MCF 10A (cell line): ENCODE results near the gene CYP51A1. TPM values are rescaled to one million over a fixed set of nuclear protein-coding genes. Genes with fewer than 3 reads are reported as not detected.
"Not testable (repeated sequence)": the region's sequence is repeated elsewhere in the genome, so short reads cannot be mapped to it uniquely, and the experiment has no call there.

Experiments used
- BruUV-seq: library from RNA; stranded (reverse); fragments of 400-500 nt; replicated peaks from 2 replicates; lab custom pipeline; 2021; lab: Mats Ljungman, UMichigan
- CTCF ChIA-PET: fragments of 300-600 bp; sonication (Branson Sonifier 250); formaldehyde crosslinking; extraction: SDS; loops from one replicate; lab custom pipeline; 2021; ENCODE audit warnings: antibody characterized with exemption, inconsistent platforms; lab: Yijun Ruan, JAX
- POLR2A ChIA-PET: fragments of 300-600, 350-650 bp; sonication (Branson Sonifier 250); formaldehyde crosslinking; extraction: SDS; loops from one replicate; lab custom pipeline; 2020; ENCODE audit warnings: antibody characterized with exemption, inconsistent platforms; lab: Yijun Ruan, JAX
- DNase-seq: peaks from one replicate; pipeline ENCODE4 v3.0.0-alpha.2; 2018; ENCODE audit not compliant: unreplicated experiment
- H3K27ac Mint-ChIP-seq: one replicate; pipeline ENCODE4 v1.8.0; 2022; ENCODE audit warnings: mild to moderate bottlenecking, low read depth, mixed read lengths; ENCODE audit not compliant: unreplicated experiment
- H3K27me3 Mint-ChIP-seq: one replicate; pipeline ENCODE4 v1.8.0; 2022; ENCODE audit warnings: mixed read lengths; ENCODE audit not compliant: insufficient read depth, unreplicated experiment
- H3K36me3 Mint-ChIP-seq: one replicate; pipeline ENCODE4 v1.8.0; 2022; ENCODE audit warnings: mild to moderate bottlenecking, moderate library complexity, mixed read lengths; ENCODE audit not compliant: insufficient read depth, unreplicated experiment
- H3K4me1 Mint-ChIP-seq: one replicate; pipeline ENCODE4 v1.8.0; 2022; ENCODE audit warnings: mixed read lengths; ENCODE audit not compliant: insufficient read depth, unreplicated experiment
- H3K4me3 Mint-ChIP-seq: one replicate; pipeline ENCODE4 v1.8.0; 2022; ENCODE audit warnings: mild to moderate bottlenecking, moderate library complexity, mixed read lengths; ENCODE audit not compliant: unreplicated experiment
- H3K9me3 Mint-ChIP-seq: one replicate; pipeline ENCODE4 v1.8.0; 2022; ENCODE audit warnings: mixed read lengths; ENCODE audit not compliant: unreplicated experiment
- intact Hi-C: fragments of 100-400 bp; cut with micrococcal nuclease; formaldehyde crosslinking; loops from 2 replicates; pipeline ENCODE4 v1.14.1; 2022
- total RNA-seq: library from RNA; stranded (reverse); gene quantifications from 2 replicates; pipeline ENCODE4 v1.2.3, GENCODE V29; 2022
- TF ChIP-seq, protein P1 (sequence below): fragments of 200-600 bp; IDR thresholded peaks from one replicate; pipeline ENCODE4 v1.8.0; 2022; ENCODE audit warnings: antibody characterized with exemption, mild to moderate bottlenecking; ENCODE audit not compliant: unreplicated experiment

CYP51A1 gene
- total RNA-seq, 1 experiment from 2014 or later = 148 TPM

DNA sequence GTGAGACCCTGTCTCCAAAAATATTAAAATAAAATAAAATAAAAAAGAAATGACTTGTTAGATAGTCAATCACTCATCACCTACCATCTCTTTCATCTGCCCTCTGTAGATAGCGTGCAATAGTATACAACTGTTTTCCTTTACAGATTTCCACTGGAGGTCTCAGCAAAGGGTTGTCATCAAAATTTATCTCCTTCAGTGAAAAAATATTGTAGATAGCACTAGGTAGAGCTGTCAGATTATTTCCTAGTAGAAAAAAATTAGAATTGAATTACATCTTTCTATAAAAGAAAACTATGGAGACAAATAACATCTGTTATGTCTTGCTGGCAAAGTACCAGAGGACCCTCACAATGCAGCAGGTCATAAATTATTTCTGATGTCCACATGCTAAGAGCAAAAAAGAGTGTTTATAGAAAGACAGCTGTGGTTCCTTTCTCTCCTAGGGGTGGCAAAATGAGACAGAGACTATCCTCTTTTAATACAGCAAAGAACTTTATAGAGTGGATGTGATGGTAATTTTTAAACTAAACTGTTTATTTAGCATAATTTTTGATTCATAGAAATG, 16.3 kb upstream of the CYP51A1 start:
- DNase-seq = no peak
- Mint-ChIP-seq H3K36me3 (no peaks in the 10 kb centered on the region), H3K27ac (no peak overlapping the region)

DNA sequence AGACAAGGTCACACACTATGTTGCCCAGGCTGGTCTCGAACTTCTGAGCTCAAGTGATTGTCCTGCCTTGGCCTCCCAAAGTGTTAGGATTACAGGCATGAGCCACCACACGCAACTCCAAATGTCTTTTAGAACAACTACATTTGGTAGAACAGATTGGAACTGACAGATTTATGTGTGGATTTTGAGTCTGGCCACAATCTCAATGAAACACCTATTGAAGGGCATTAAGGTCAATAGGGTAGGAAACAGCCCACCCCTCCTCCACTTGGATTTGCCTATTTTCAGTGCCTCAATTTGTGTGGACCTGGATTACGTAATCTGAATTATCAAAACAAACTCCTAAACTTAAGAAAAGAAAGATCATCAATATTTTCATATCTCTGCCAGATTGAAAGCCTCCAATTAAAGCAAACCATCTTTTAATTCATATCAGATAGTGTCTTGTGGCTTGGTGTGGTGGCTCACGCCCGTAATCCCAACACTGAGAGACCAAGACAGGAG, 15.5 kb upstream of the CYP51A1 start:
- no peak overlapping the region for H3K27ac Mint-ChIP-seq
- intact Hi-C loops = no loop called here

More for the DNA sequence above, 16.3 kb upstream of the CYP51A1 start:
- TF ChIP-seq, protein P1, sequence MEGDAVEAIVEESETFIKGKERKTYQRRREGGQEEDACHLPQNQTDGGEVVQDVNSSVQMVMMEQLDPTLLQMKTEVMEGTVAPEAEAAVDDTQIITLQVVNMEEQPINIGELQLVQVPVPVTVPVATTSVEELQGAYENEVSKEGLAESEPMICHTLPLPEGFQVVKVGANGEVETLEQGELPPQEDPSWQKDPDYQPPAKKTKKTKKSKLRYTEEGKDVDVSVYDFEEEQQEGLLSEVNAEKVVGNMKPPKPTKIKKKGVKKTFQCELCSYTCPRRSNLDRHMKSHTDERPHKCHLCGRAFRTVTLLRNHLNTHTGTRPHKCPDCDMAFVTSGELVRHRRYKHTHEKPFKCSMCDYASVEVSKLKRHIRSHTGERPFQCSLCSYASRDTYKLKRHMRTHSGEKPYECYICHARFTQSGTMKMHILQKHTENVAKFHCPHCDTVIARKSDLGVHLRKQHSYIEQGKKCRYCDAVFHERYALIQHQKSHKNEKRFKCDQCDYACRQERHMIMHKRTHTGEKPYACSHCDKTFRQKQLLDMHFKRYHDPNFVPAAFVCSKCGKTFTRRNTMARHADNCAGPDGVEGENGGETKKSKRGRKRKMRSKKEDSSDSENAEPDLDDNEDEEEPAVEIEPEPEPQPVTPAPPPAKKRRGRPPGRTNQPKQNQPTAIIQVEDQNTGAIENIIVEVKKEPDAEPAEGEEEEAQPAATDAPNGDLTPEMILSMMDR = no peak
- intact Hi-C loops = no loop called here
- Mint-ChIP-seq H3K4me3 (no peak overlapping the region), H3K4me1 (no peaks in the 10 kb centered on the region), H3K27me3 (no peaks in the 10 kb centered on the region), H3K9me3 (no peaks in the 10 kb centered on the region)
- CTCF ChIA-PET = no interaction called here
- POLR2A ChIA-PET = no interaction called here
- BruUV-seq = no TSS peak

DNA sequence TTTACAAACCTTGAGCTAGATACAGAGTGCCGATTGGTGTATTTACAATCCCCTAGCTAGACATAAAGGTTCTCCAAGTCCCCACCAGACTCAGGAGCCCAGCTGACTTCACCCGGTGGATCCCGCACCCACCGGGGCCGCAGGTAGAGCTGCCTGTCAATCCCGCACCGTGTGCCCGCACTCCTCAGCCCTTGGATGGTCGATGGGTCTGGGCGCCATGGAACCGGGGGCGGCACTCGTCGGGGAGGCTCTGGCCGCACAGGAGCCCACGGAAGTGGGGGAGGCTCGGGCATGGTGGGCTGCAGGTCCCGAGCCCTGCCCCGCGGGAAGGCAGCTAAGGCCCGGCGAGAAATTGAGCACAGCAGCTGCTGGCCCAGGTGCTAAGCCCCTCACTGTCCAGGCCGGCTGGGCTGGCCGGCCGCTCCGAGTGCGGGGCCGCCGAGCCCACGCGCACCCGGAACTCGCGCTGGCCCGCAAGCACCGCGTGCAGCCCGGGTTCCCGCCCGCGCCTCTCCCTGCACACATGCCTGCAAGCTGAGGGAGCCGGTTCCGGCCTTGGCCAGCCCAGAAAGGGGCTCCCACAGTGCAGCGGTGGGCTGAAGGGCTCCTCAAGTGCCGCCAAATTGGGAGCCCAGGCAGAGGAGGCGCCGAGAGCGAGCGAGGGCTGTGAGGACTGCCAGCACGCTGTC, 9.1 kb upstream of the CYP51A1 start:
- DNase-seq, POLR2A ChIA-PET, H3K9me3 Mint-ChIP-seq, BruUV-seq, H3K36me3 Mint-ChIP-seq, H3K27me3 Mint-ChIP-seq, H3K27ac Mint-ChIP-seq, H3K4me1 Mint-ChIP-seq, intact Hi-C loops, H3K4me3 Mint-ChIP-seq: not testable (repeated sequence)
- CTCF ChIA-PET = interaction anchor here (0.6 to 1.9 kb wide), 3 partner anchors 8 to 1481 kb away, joined by 3 to 5 read pairs (median 3); no protein-coding TSS in a partner anchor

More for the DNA sequence above, 15.5 kb upstream of the CYP51A1 start:
- TF ChIP-seq, protein P1 = no peak
- no peak for DNase-seq
- no peaks in the 10 kb centered on the region for H3K27me3 Mint-ChIP-seq
- no peaks in the 10 kb centered on the region for H3K4me1 Mint-ChIP-seq
- no peak overlapping the region for H3K4me3 Mint-ChIP-seq
- CTCF ChIA-PET = interaction anchor here (1.0 kb wide), 1 partner anchor 17 kb away, joined by 5 read pairs; no protein-coding TSS in a partner anchor
- no TSS peak for BruUV-seq
- no peaks in the 10 kb centered on the region for H3K36me3 Mint-ChIP-seq
- H3K9me3 Mint-ChIP-seq = no peaks in the 10 kb centered on the region
- POLR2A ChIA-PET = no interaction called here

DNA sequence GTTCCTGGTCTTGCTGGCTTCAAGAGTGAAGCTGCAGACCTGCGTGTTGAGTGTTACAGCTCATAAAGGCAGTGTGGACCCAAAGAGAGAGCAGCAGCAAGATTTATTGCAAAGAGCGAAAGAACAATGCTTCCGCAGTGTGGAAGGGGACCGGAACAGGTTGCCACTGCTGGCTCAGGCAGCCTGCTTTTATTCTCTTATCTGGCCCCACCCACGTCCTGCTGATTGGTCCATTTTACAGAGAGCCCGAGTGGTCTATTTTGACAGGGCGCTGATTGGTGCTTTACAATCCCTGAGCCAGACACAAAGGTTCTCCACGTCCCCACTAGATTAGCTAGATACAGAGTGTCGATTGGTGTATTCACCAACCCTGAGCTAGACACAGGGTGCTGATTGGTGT, 8.5 kb upstream of the CYP51A1 start:
- intact Hi-C loops, H3K4me3 Mint-ChIP-seq, BruUV-seq, POLR2A ChIA-PET, H3K36me3 Mint-ChIP-seq, H3K27me3 Mint-ChIP-seq, H3K4me1 Mint-ChIP-seq, DNase-seq, H3K9me3 Mint-ChIP-seq, H3K27ac Mint-ChIP-seq: not testable (repeated sequence)
- CTCF ChIA-PET = interaction anchor here (1.9 kb wide), 1 partner anchor 7 kb away, joined by 5 read pairs; no protein-coding TSS in a partner anchor

DNA sequence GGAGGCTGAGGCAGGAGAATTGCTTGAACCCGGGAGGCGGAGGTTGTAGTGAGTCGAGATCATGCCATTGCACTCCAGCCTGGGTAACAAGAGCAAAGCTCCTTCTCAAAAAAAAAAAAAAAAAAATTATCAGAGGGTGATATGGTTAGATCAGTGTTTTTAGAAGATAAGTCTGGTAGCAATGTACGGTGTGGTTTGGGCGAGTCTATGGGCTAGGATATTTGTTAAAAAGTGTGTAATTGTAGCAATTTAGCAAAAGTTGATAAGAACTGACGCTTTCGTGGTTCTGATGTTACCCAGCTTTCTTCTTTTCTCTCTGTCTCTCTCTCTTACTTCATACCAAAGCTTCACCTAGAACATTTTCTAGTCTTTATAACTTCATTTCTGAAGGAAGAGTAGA, 6.9 kb upstream of the CYP51A1 start:
- Mint-ChIP-seq H3K4me3 (no peak overlapping the region), H3K9me3 (no peaks in the 10 kb centered on the region), H3K4me1 (peaks cover 2% of the 10 kb centered on the region), H3K27me3 (no peaks in the 10 kb centered on the region), H3K36me3 (no peaks in the 10 kb centered on the region), H3K27ac (no peak overlapping the region)
- no peak for DNase-seq
- TF ChIP-seq, protein P1 = no peak
- ChIA-PET CTCF (interaction anchor here (0.7 kb wide), 1 partner anchor 204 kb away, joined by 3 read pairs; no protein-coding TSS in a partner anchor), POLR2A (no interaction called here)
- BruUV-seq = no TSS peak
- intact Hi-C loops = no loop called here
